Stimulated activated CD4-positive, alpha-beta T cell treated with anti-CD3 and anti-CD28 coated beads, TNF-alpha, amount 100 ng/mL, for 1 hour (primary cell): ENCODE measurements around the gene KIAA1210.

ENCODE experiments used
- DNase-seq, 3 donors: peaks; one replicate each; pipeline ENCODE4 v3.0.0-alpha.2; 2020; ENCODE audit warnings: low read depth in 3 of 3, low spot score in 1 of 3

The KIAA1210 gene

GRCh38 chrX:119127650-119128049 lies at the start of gene KIAA1210:
Gene KIAA1210 (minus strand): TSS chrX:119127812. CDS start chrX:119123642, 4,170 bp downstream.
- no peak for DNase-seq

GRCh38 chrX:119177278-119177677 lies 49.7 kb upstream of the KIAA1210 start:
- DNase-seq, result no peak

- no peak for DNase-seq
Measured at GRCh38 chrX:119174900-119175299, 47.3 kb upstream of the KIAA1210 start.

GRCh38 chrX:119168104-119168503 lies 40.5 kb upstream of the KIAA1210 start:
- DNase-seq, result no peak

GRCh38 chrX:119158226-119158625 lies 30.6 kb upstream of the KIAA1210 start:
- DNase-seq, result no peak

GRCh38 chrX:119156241-119156640 lies 28.6 kb upstream of the KIAA1210 start:
- DNase-seq, result no peak

GRCh38 chrX:119155416-119156035 lies 27.9 kb upstream of the KIAA1210 start:
- no peak for DNase-seq

- no peak for DNase-seq
Measured at GRCh38 chrX:119151051-119151380, 23.4 kb upstream of the KIAA1210 start.

GRCh38 chrX:119150163-119151050 lies 22.8 kb upstream of the KIAA1210 start:
- DNase-seq, result no peak

- no peak for DNase-seq
Measured at GRCh38 chrX:119147486-119147885, 19.9 kb upstream of the KIAA1210 start.

- no peak for DNase-seq
Measured at GRCh38 chrX:119145241-119145653, 17.6 kb upstream of the KIAA1210 start.

- DNase-seq, result no peak
Measured at GRCh38 chrX:119134466-119134865, 6.9 kb upstream of the KIAA1210 start.

- no peak for DNase-seq
Measured at GRCh38 chrX:119132961-119133360, 5.3 kb upstream of the KIAA1210 start.

GRCh38 chrX:119132316-119132715 lies 4.7 kb upstream of the KIAA1210 start:
- no peak for DNase-seq

- no peak for DNase-seq
Measured at GRCh38 chrX:119130911-119131310, 3.3 kb upstream of the KIAA1210 start.

GRCh38 chrX:119121341-119121740 lies 6.3 kb downstream of the KIAA1210 start:
- no peak for DNase-seq

GRCh38 chrX:119118780-119119395 lies 8.7 kb downstream of the KIAA1210 start:
- DNase-seq, result peak in 1 of 3 donors; percentile 15

GRCh38 chrX:119107206-119107605 lies 20.4 kb downstream of the KIAA1210 start:
- DNase-seq, result no peak

- DNase-seq, result no peak
Measured at GRCh38 chrX:119105826-119106225, 21.8 kb downstream of the KIAA1210 start.

GRCh38 chrX:119101168-119101567 lies 26.4 kb downstream of the KIAA1210 start:
- DNase-seq, result no peak

GRCh38 chrX:119095936-119096335 lies 31.7 kb downstream of the KIAA1210 start:
- DNase-seq, result no peak

- no peak for DNase-seq
Measured at GRCh38 chrX:119094819-119095218, 32.8 kb downstream of the KIAA1210 start.
